ENCODE measurements around the gene RNF103. TPM values are rescaled to one million over a fixed set of nuclear protein-coding genes. Genes with fewer than 3 reads are reported as not detected.

RNF103 gene
- total and polyA plus RNA-seq, 2 of the 8 experiments (the other 6 are each of a cell fraction or from before 2014, with no cell fraction given): 3.3 to 7.4 TPM

- 6% methylated on average over 16 of the region's 16 CpGs; no CpG with 5 or more reads in 1 of the 2 experiments for WGBS, 2 experiments (ENCODE audit: extremely low coverage in 1 of 2, insufficient coverage in 1 of 2, insufficient read length in 1 of 2, insufficient replicate concordance in 2 of 2, low coverage in 1 of 2, low lambda C conversion rate in 2 of 2, missing lambda C conversion rate in 1 of 2)
- no peak for DNase-seq (ENCODE audit: low read depth in 1 of 2, low spot score in 2 of 2)
- POLR2A ChIA-PET (ENCODE audit: partially characterized antibody): interaction anchor here (0.7 to 1.5 kb wide), 4 partner anchors 10 to 186 kb away, joined by 3 to 4 read pairs (median 4); no protein-coding TSS in a partner anchor
- Histone ChIP-seq H3K4ac (replicated peaks; ENCODE audit: insufficient read length, low read depth, low read length) (no peak overlapping the region), H3K14ac (ENCODE audit: insufficient read length) (no peak overlapping the region), H3K36me3 (ENCODE audit: control insufficient read depth in 2 of 4, insufficient read depth in 4 of 4, low read length in 3 of 4) (no peaks in the 10 kb centered on the region), H3K23ac (ENCODE audit: insufficient read length) (no peak overlapping the region), H3K23me2 (ENCODE audit: low read depth, low read length) (peaks cover 5% of the 10 kb centered on the region; the same call in 1 of the 2 replicates), H3K4me2 (ENCODE audit: insufficient read depth in 1 of 2, low read depth in 2 of 2, low read length in 2 of 2) (peak overlapping the region; percentile 72 to 77), H3K79me1 (ENCODE audit: low read depth, low read length) (peaks cover 4% of the 10 kb centered on the region), H2AFZ (ENCODE audit: low read length) (peak overlapping the region; percentile 94), H4K8ac (ENCODE audit: extremely low read depth, insufficient read depth, low read length) (peak overlapping the region; percentile 99; the same call in 1 of the 2 replicates), H2BK120ac (replicated peaks; ENCODE audit: low read depth, low read length) (no peak overlapping the region), H3K56ac (replicated peaks; ENCODE audit: insufficient read length, low read depth, low read length) (no peak overlapping the region), H4K5ac (ENCODE audit: insufficient read length, low read depth, low read length) (peak overlapping the region; percentile 97), H3K9me3 (ENCODE audit: insufficient read depth in 2 of 2, low read depth in 1 of 2, low read length in 1 of 2) (no peaks in the 10 kb centered on the region), H3K18ac (ENCODE audit: extremely low read depth, low read length) (peak overlapping the region; percentile 99), H3K4me1 (replicated peaks in 1 of 4; ENCODE audit: control insufficient read depth in 3 of 4, insufficient read depth in 4 of 4, low read length in 3 of 4) (peaks cover 0 to 3% (median 0%) of the 10 kb centered on the region in 4 experiments; a peak in 2 of 7 replicates), H3K79me2 (ENCODE audit: control insufficient read depth in 1 of 2, insufficient read depth in 2 of 2, low read length in 2 of 2) (peaks cover 0 to 45% of the 10 kb centered on the region in 2 experiments; a peak in 2 of 4 replicates), H3K27me3 (replicated peaks in 1 of 4; ENCODE audit: control insufficient read depth in 3 of 4, extremely low read depth in 1 of 4, insufficient read depth in 3 of 4, low read length in 3 of 4) (peaks cover 0 to 2% (median 0%) of the 10 kb centered on the region in 4 experiments; a peak in 3 of 7 replicates), H4K91ac (replicated peaks; ENCODE audit: insufficient read length, low read length) (no peak overlapping the region), H3K4me3 (ENCODE audit: extremely low read depth in 1 of 4, insufficient read depth in 2 of 4, low read depth in 3 of 4, low read length in 4 of 4) (peak overlapping the region; percentile 85 to 94 (median 90)), H3K27ac (ENCODE audit: low read depth, low read length) (peak overlapping the region; percentile 98), H2BK20ac (ENCODE audit: low read length) (no peak overlapping the region), H2BK5ac (ENCODE audit: low read depth, low read length) (peak overlapping the region; percentile 99), H3K9ac (replicated peaks in 1 of 4; ENCODE audit: extremely low read depth in 1 of 4, low read depth in 3 of 4, low read length in 3 of 4) (peak overlapping the region; percentile 89 to 99 (median 98)), H2AK5ac (ENCODE audit: low read depth, low read length) (no peak overlapping the region), H2BK15ac (ENCODE audit: low read length) (no peak overlapping the region), H2BK12ac (ENCODE audit: low read depth, low read length) (peak overlapping the region; percentile 97; the same call in 1 of the 2 replicates), H4K20me1 (replicated peaks in 1 of 2; ENCODE audit: control insufficient read depth in 1 of 2, insufficient read depth in 2 of 2, low read length in 2 of 2) (no peaks in the 10 kb centered on the region)
- TF ChIP-seq EGR1 (IDR thresholded peaks at IDR 0.05; ENCODE audit: borderline replicate concordance, low read depth, low read length) (no peak), KDM4A (IDR thresholded peaks at IDR 0.05; ENCODE audit: low read depth, low read length, severe bottlenecking) (peak; percentile 70), GABPA (IDR thresholded peaks at IDR 0.05; ENCODE audit: borderline replicate concordance, insufficient read depth, low read length) (no peak), TEAD4 (IDR thresholded peaks at IDR 0.05; ENCODE audit: low read depth, low read length) (no peak), ATF2 (IDR thresholded peaks at IDR 0.05; ENCODE audit: low read length) (no peak), BACH1 (IDR thresholded peaks at IDR 0.05; ENCODE audit: low read length) (no peak)
- CTCF ChIA-PET (ENCODE audit: partially characterized antibody): interaction anchor here (1.2 kb wide), 1 partner anchor 44 kb away, joined by 3 read pairs; no protein-coding TSS in a partner anchor
- no peak for FAIRE-seq
Measured at GRCh38 chr2:86562485-86562921, 61.2 kb downstream of the RNF103 start.

Data from H1 (cell line).